ENCODE results near the gene FITM2. TPM values are rescaled to one million over a fixed set of nuclear protein-coding genes. Genes with fewer than 3 reads are reported as not detected.

FITM2 gene
- total RNA-seq, 4 donors from 2014 or later = 8.3 to 14.2 (median 12.6) TPM

- no peak for DNase-seq
- intact Hi-C loops (cut with DNase I) = no loop called here
- H3K4me3 ChIP-seq (replicated peaks in 1 of 3) = no peak overlapping the region
- H3K27ac ChIP-seq = no peak overlapping the region
- H3K36me3 ChIP-seq = no peaks in the 10 kb centered on the region
- TF ChIP-seq POLR2A (IDR thresholded peaks at IDR 0.05) (no peak), CTCF (IDR thresholded peaks at IDR 0.05) (no peak)
- no peaks in the 10 kb centered on the region for H3K27me3 ChIP-seq
- WGBS, 2 donors = 88 to 90% methylated on average over 11 of the region's 11 CpGs
- no peaks in the 10 kb centered on the region for H3K9me3 ChIP-seq
- H3K4me1 ChIP-seq = no peaks in the 10 kb centered on the region
These were observed 31.8 kb downstream of the FITM2 start for GRCh38 chr20:44279228-44279627.

GRCh38 chr20:44274303-44275017 lies 36.5 kb downstream of the FITM2 start:
- Histone ChIP-seq H3K9me3 (no peaks in the 10 kb centered on the region), H3K4me1 (no peaks in the 10 kb centered on the region), H3K27me3 (no peaks in the 10 kb centered on the region), H3K36me3 (peaks cover 0 to 5% of the 10 kb centered on the region in 2 donors), H3K4me3 (replicated peaks in 1 of 3) (no peak overlapping the region), H3K27ac (no peak overlapping the region)
- TF ChIP-seq POLR2A (IDR thresholded peaks at IDR 0.05) = no peak
- no peak for TF ChIP-seq CTCF (IDR thresholded peaks at IDR 0.05)
- DNase-seq = no peak
- intact Hi-C loops (cut with DNase I) = no loop called here
- 84 to 85% methylated on average over 11 of the region's 11 CpGs for WGBS, 2 donors

- intact Hi-C loops (cut with DNase I) = no loop called here
- DNase-seq = no peak
- Histone ChIP-seq H3K9me3 (no peaks in the 10 kb centered on the region), H3K27ac (no peak overlapping the region), H3K27me3 (no peaks in the 10 kb centered on the region), H3K4me1 (no peaks in the 10 kb centered on the region), H3K4me3 (replicated peaks in 1 of 3) (no peak overlapping the region), H3K36me3 (peaks cover 0 to 5% of the 10 kb centered on the region in 2 donors)
- no peak for TF ChIP-seq POLR2A (IDR thresholded peaks at IDR 0.05)
- no peak for TF ChIP-seq CTCF (IDR thresholded peaks at IDR 0.05)
- WGBS, 2 donors = 93 to 95% methylated on average over 10 of the region's 10 CpGs
These were observed 37.5 kb downstream of the FITM2 start for GRCh38 chr20:44273231-44274215.

GRCh38 chr20:44271915-44272663 lies 38.9 kb downstream of the FITM2 start:
- Histone ChIP-seq H3K36me3 (peaks cover 0 to 5% of the 10 kb centered on the region in 2 donors), H3K4me3 (replicated peaks in 1 of 3) (no peak overlapping the region), H3K27ac (no peak overlapping the region), H3K4me1 (no peaks in the 10 kb centered on the region), H3K9me3 (no peaks in the 10 kb centered on the region), H3K27me3 (no peaks in the 10 kb centered on the region)
- DNase-seq = no peak
- intact Hi-C loops (cut with DNase I) = no loop called here
- TF ChIP-seq CTCF (IDR thresholded peaks at IDR 0.05) (no peak), POLR2A (IDR thresholded peaks at IDR 0.05) (no peak)
- WGBS, 2 donors = 71% methylated on average over 14 of the region's 14 CpGs

Measured in thyroid gland (tissue), 4 donors.